Activated T-helper 1 cell treated with Interleukin-2 at 50 U/mL for 16 hours (primary cell): ENCODE results near the gene CES1.
"Not testable (repeated sequence)": the region's sequence is repeated elsewhere in the genome, so short reads cannot be mapped to it uniquely, and the experiment has no call there.

Experiments used
- DNase-seq: peaks from one replicate; pipeline ENCODE4 v3.0.0-alpha.2; 2020; ENCODE audit warnings: low read depth

CES1 gene

GRCh38 chr16:55830658-55831294 lies 2.1 kb downstream of the CES1 start:
- DNase-seq = no peak

GRCh38 chr16:55829232-55829631 lies 3.7 kb downstream of the CES1 start:
- DNase-seq = not testable (repeated sequence)

GRCh38 chr16:55828680-55829079 lies 4.2 kb downstream of the CES1 start:
- no peak for DNase-seq

- DNase-seq = no peak
These were observed 7.7 kb downstream of the CES1 start for GRCh38 chr16:55825115-55825728.

- DNase-seq = no peak
These were observed 8.4 kb downstream of the CES1 start for GRCh38 chr16:55824473-55825000.

GRCh38 chr16:55822280-55822810 lies 10.6 kb downstream of the CES1 start:
- DNase-seq = no peak

- no peak for DNase-seq
These were observed 11.7 kb downstream of the CES1 start for GRCh38 chr16:55821210-55821609.

GRCh38 chr16:55820615-55821014 lies 12.3 kb downstream of the CES1 start:
- DNase-seq = no peak

- no peak for DNase-seq
These were observed 15.5 kb downstream of the CES1 start for GRCh38 chr16:55817236-55817912.

- not testable (repeated sequence) for DNase-seq
These were observed 16.7 kb downstream of the CES1 start for GRCh38 chr16:55816222-55816621.

GRCh38 chr16:55815320-55815719 lies 17.6 kb downstream of the CES1 start:
- DNase-seq = no peak

GRCh38 chr16:55814174-55814573 lies 18.7 kb downstream of the CES1 start:
- not testable (repeated sequence) for DNase-seq

- DNase-seq = not testable (repeated sequence)
These were observed 19.2 kb downstream of the CES1 start for GRCh38 chr16:55813730-55814129.

GRCh38 chr16:55812951-55813350 lies 19.9 kb downstream of the CES1 start:
- DNase-seq = no peak

GRCh38 chr16:55811811-55812210 lies 21.1 kb downstream of the CES1 start:
- DNase-seq = no peak

- DNase-seq = no peak
These were observed 22.4 kb downstream of the CES1 start for GRCh38 chr16:55810451-55810961.

- no peak for DNase-seq
These were observed 23.0 kb downstream of the CES1 start for GRCh38 chr16:55809851-55810250.

GRCh38 chr16:55809386-55809785 lies 23.5 kb downstream of the CES1 start:
- no peak for DNase-seq

- not testable (repeated sequence) for DNase-seq
These were observed 24.6 kb downstream of the CES1 start for GRCh38 chr16:55808286-55808685.

- not testable (repeated sequence) for DNase-seq
These were observed 27.8 kb downstream of the CES1 start for GRCh38 chr16:55805104-55805503.

- DNase-seq = not testable (repeated sequence)
These were observed 29.2 kb downstream of the CES1 start for GRCh38 chr16:55803681-55804080.

GRCh38 chr16:55792934-55793374 lies 39.9 kb downstream of the CES1 start:
- DNase-seq = not testable (repeated sequence)
